GM18909 (cell line): ENCODE data around the gene DMPK.

Experiments used
- ATAC-seq: cut with Tn5 transposase; IDR thresholded peaks from one replicate; pipeline ENCODE4 v1.9.1; 2021; ENCODE audit warnings: mild to moderate bottlenecking; ENCODE audit not compliant: unreplicated experiment, poor library complexity

Gene DMPK

GRCh38 chr19:45782162-45782691 is at the start of gene DMPK:
DMPK (minus strand) TSS chr19:45782490; CDS start chr19:45782352, 138 bp downstream.
- no peak for ATAC-seq

GRCh38 chr19:45828945-45829344 is 46.7 kb upstream of the DMPK start:
- no peak for ATAC-seq

- ATAC-seq: no peak
Measured at GRCh38 chr19:45828523-45828922, 46.2 kb upstream of the DMPK start.

GRCh38 chr19:45827459-45828093 is 45.3 kb upstream of the DMPK start:
- no peak for ATAC-seq

- no peak for ATAC-seq
Measured at GRCh38 chr19:45826934-45827333, 44.6 kb upstream of the DMPK start.

GRCh38 chr19:45825917-45826893 is 43.9 kb upstream of the DMPK start:
- ATAC-seq: no peak

GRCh38 chr19:45825263-45825605 is 42.9 kb upstream of the DMPK start:
- no peak for ATAC-seq

- no peak for ATAC-seq
Measured at GRCh38 chr19:45824531-45825262, 42.4 kb upstream of the DMPK start.

- no peak for ATAC-seq
Measured at GRCh38 chr19:45824041-45824471, 41.8 kb upstream of the DMPK start.

- no peak for ATAC-seq
Measured at GRCh38 chr19:45823182-45823581, 40.9 kb upstream of the DMPK start.

GRCh38 chr19:45822716-45823115 is 40.4 kb upstream of the DMPK start:
- no peak for ATAC-seq

GRCh38 chr19:45821570-45821969 is 39.3 kb upstream of the DMPK start:
- no peak for ATAC-seq

- no peak for ATAC-seq
Measured at GRCh38 chr19:45821103-45821521, 38.8 kb upstream of the DMPK start.

GRCh38 chr19:45820413-45821102 is 38.3 kb upstream of the DMPK start:
- no peak for ATAC-seq

- no peak for ATAC-seq
Measured at GRCh38 chr19:45819769-45820168, 37.5 kb upstream of the DMPK start.

GRCh38 chr19:45817725-45818301 is 35.5 kb upstream of the DMPK start:
- no peak for ATAC-seq

GRCh38 chr19:45817010-45817724 is 34.9 kb upstream of the DMPK start:
- peak; percentile 81 for ATAC-seq

- ATAC-seq: no peak
Measured at GRCh38 chr19:45816236-45817009, 34.1 kb upstream of the DMPK start.
